Tibial artery (tissue), 4 donors: Measurements from ENCODE around the gene TERB1.

Experiments
- DNase-seq, 2 donors: peaks; one replicate each; pipeline ENCODE4 v3.0.0-alpha.2; 2019
- H3K27ac ChIP-seq, 2 donors: fragments of 200-600 bp; sonication (generic) in 1 of 2; 1 replicate in 1 of 2; 2 replicates in 1 of 2; pipeline ENCODE4 v1.5.1; 2018 to 2019; ENCODE audit warnings: mild to moderate bottlenecking in 1 of 2
- H3K27me3 ChIP-seq, 2 donors: fragments of 200-600 bp; sonication (generic) in 1 of 2; one replicate each; pipeline versions ENCODE4 v1.5.1 to v1.6.0; 2016 to 2019
- H3K36me3 ChIP-seq, 3 donors: fragments of 200-600 bp; sonication (generic) in 2 of 3; one replicate each; pipeline ENCODE4 v1.5.1; 2016 to 2019; ENCODE audit warnings: mild to moderate bottlenecking in 2 of 3
- H3K4me1 ChIP-seq, 4 donors: fragments of 200-600 bp; sonication (generic) in 2 of 4; 1 replicate in 3 of 4; 2 replicates in 1 of 4; pipeline ENCODE4 v1.5.1; 2016 to 2019
- H3K4me3 ChIP-seq, 2 donors: fragments of 200-600 bp; sonication (generic) in 1 of 2; 1 replicate in 1 of 2; 2 replicates in 1 of 2; pipeline ENCODE4 v1.5.1; 2018 to 2019; ENCODE audit warnings: mild to moderate bottlenecking in 2 of 2
- H3K9me3 ChIP-seq, 3 donors: fragments of 200-600 bp; sonication (generic) in 1 of 3; one replicate each; pipeline ENCODE4 v1.5.1; 2016 to 2019
- intact Hi-C: fragments of 100-400 bp; cut with DNase I; formaldehyde crosslinking; loops from one replicate; pipeline ENCODE4 v1.15.0; 2023; ENCODE audit warnings: low total_unique reads
- TF ChIP-seq, protein P1 (sequence below), 2 experiments: fragments of 200-600 bp in 1 of 2; fragments of 450-650 bp in 1 of 2; IDR thresholded peaks; one replicate each; pipeline ENCODE4 v1.5.1; 2017 to 2019; ENCODE audit warnings: antibody characterized with exemption in 2 of 2, mild to moderate bottlenecking in 1 of 2, moderate library complexity in 1 of 2

TERB1 gene

DNA sequence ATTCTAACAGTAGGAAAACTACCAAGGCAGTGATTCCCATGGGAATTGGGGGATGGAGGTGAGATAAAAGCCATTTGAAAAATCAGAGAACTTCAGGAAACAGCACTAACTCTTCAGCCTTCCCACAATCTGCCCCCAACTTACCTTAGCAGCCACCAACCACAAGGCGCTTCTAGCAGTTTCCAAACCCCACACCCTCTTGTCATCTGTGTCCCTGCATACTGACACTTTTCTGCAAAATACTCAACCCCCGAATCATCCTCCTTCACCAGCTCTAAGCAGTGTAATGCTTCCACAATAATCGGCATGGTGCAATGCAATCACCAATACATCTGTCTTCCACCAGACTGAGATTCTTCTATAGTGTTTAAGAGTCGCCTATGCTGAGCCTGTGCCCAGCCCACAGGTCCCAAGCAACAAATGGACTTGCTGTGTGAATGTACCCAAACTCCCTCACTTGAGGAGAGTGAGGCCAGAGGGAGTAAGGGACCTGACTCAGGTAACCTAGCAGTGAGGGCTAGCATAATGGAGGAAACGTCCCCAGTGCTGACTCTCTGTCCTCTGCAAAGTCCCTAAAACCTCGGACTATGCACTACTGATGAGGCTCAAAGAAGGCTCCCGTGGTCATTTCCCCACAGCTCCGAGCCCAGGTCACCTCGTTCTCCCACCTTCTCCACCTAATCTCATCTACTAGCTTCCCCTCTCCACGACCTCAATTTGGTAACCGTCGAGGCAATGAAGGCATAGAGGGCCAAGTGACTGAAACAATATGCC is 50.9 kb downstream of the TERB1 start:
- no peaks in the 10 kb centered on the region for H3K27me3 ChIP-seq
- H3K4me1 ChIP-seq, result peaks cover 0 to 48% (median 25%) of the 10 kb centered on the region in 4 donors
- peak overlapping the region; percentile 84 to 95 for H3K4me3 ChIP-seq
- intact Hi-C loops, result loop anchor here (5.0 kb wide), 1 partner anchor 143 kb away; no protein-coding TSS in a partner anchor
- no peaks in the 10 kb centered on the region for H3K9me3 ChIP-seq
- no peak for DNase-seq
- H3K36me3 ChIP-seq, result peaks cover 2 to 38% (median 16%) of the 10 kb centered on the region in 3 donors
- peak overlapping the region; percentile 85 to 96 for H3K27ac ChIP-seq
- TF ChIP-seq, protein P1, sequence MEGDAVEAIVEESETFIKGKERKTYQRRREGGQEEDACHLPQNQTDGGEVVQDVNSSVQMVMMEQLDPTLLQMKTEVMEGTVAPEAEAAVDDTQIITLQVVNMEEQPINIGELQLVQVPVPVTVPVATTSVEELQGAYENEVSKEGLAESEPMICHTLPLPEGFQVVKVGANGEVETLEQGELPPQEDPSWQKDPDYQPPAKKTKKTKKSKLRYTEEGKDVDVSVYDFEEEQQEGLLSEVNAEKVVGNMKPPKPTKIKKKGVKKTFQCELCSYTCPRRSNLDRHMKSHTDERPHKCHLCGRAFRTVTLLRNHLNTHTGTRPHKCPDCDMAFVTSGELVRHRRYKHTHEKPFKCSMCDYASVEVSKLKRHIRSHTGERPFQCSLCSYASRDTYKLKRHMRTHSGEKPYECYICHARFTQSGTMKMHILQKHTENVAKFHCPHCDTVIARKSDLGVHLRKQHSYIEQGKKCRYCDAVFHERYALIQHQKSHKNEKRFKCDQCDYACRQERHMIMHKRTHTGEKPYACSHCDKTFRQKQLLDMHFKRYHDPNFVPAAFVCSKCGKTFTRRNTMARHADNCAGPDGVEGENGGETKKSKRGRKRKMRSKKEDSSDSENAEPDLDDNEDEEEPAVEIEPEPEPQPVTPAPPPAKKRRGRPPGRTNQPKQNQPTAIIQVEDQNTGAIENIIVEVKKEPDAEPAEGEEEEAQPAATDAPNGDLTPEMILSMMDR (IDR thresholded peaks at IDR 0.05), result no peak

DNA sequence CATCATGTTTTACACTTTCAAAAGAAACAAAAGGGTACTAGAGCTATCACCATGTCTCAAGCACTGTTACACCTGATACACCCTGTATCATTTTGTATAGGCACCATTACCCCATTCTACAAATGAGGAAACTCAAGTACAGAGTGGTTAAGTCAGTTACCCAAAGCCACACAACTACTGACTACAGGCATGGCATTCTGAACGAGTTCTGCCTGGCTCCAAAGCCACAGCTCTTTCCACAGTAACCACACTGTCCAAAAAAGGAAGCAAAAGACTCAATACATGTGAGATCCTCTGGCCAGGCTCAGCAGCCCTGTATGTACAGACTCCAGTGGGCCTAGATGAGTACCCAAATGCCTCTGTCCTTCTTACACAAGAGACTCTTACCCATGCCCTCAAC is 54.7 kb downstream of the TERB1 start:
- intact Hi-C loops, result no loop called here
- TF ChIP-seq, protein P1 (IDR thresholded peaks at IDR 0.05), result no peak
- Histone ChIP-seq H3K27ac (peak overlapping the region in 1 of 2 donors; percentile 14), H3K36me3 (peaks cover 22 to 68% (median 30%) of the 10 kb centered on the region in 3 donors), H3K4me1 (peaks cover 0 to 66% (median 30%) of the 10 kb centered on the region in 4 donors), H3K27me3 (no peaks in the 10 kb centered on the region), H3K4me3 (no peak overlapping the region), H3K9me3 (no peaks in the 10 kb centered on the region)
- DNase-seq, result no peak

DNA sequence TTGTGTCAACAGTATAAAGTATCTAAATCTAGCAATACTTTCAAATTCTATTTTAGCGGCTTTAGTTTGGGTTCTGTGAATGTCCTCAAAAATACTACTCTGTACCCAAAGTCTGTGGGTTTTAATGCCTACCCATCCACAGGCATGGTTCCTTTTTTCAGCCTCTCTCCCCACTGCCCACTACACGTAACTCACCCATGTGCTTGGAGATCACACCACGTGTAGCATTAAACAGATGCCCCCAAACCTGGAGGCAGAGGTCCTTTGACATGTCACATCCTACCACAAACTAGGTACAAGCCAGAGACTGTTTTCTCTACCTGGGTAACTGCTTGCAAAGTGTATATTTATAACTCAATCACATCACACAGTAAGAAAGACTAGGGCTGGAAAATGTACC is 55.3 kb downstream of the TERB1 start:
- Histone ChIP-seq H3K36me3 (peaks cover 22 to 68% (median 30%) of the 10 kb centered on the region in 3 donors), H3K4me3 (no peak overlapping the region), H3K27me3 (no peaks in the 10 kb centered on the region), H3K27ac (no peak overlapping the region), H3K4me1 (peaks cover 0 to 72% (median 34%) of the 10 kb centered on the region in 4 donors), H3K9me3 (no peaks in the 10 kb centered on the region)
- TF ChIP-seq, protein P1 (IDR thresholded peaks at IDR 0.05), result no peak
- intact Hi-C loops, result no loop called here
- DNase-seq, result no peak

DNA sequence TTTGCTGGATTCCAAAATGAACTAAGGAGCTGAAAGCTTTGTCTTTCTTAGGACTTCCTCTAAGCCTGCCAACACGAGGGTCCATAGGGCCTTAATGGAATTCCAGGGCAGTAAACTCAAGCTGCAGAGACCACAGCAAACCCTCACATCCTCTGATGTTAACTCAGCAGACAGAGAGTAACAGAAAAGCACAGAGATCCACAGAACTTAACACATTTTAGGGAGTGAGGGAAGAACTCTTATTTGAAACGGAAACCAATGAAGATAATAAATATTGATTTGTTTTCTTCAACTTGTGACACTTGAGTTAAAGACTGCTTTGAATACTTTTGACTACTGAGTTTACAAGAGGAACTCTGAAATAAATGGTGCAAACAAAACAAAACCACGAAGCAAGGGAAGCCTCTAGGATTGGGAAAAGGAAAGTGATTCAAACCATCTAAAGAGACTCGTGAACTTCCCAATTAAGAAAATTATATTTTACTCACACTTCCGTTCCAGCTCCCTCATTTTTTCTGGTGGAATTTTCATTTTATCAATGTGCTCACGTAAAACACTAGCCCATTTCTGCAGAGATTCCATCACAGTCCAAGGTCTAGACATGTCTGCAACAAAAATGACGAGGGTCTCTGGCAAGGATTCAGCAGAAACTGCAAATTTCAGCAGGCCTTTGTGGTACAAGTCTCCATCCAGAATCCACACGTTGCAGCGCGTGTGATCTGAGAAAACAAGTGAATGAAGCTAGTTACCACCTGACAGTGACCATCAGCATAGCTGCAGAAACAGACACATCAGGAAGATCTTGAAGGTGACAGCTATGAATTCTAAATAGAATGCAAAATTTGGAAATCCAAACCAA is 59.2 kb downstream of the TERB1 start:
- DNase-seq, result no peak
- no peak overlapping the region for H3K4me3 ChIP-seq
- intact Hi-C loops, result no loop called here
- peaks cover 0 to 61% (median 31%) of the 10 kb centered on the region in 4 donors for H3K4me1 ChIP-seq
- TF ChIP-seq, protein P1 (IDR thresholded peaks at IDR 0.05), result no peak
- peaks cover 24 to 79% (median 30%) of the 10 kb centered on the region in 3 donors for H3K36me3 ChIP-seq
- H3K27me3 ChIP-seq, result no peaks in the 10 kb centered on the region
- H3K9me3 ChIP-seq, result no peaks in the 10 kb centered on the region
- H3K27ac ChIP-seq, result peak overlapping the region; percentile 71 to 83

DNA sequence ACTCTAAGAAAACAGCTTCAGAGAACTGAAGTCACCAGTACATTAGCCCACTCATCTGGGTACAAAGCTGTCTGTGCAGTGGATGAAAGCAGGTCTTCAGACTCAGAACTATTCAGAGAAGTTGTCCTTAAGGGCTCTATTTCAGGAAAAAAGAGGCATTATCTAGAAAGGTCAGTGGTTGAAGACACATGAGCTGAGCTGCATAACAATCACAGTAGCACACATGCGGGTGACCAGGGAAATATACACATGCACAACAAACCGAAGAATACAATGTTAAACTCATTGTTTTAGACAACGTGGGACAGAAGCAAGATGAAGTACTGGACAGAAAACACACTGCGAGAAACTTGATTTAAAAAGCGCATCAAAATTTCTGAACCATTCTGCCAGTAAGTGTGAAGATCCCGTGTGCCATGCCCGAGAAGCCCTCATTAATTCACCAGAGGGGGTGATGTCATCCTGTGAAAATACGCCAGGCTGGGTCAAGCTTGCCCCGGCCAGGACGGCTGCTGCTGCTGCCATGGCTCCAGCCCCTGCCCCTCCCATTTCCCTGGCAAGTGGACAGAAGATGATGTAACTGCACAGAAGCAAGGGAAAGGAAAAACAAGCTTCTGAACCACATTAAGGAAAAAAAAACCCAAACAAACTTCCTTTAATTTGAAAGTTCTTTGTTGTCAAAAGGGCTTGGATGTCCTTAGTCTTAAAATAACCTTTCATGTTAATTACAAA is 60.0 kb downstream of the TERB1 start:
- Histone ChIP-seq H3K4me3 (no peak overlapping the region), H3K36me3 (peaks cover 28 to 75% (median 36%) of the 10 kb centered on the region in 3 donors), H3K27me3 (no peaks in the 10 kb centered on the region), H3K9me3 (no peaks in the 10 kb centered on the region), H3K4me1 (peaks cover 0 to 54% (median 30%) of the 10 kb centered on the region in 4 donors), H3K27ac (peak overlapping the region; percentile 71 to 83)
- intact Hi-C loops, result no loop called here
- peak; percentile 95 for DNase-seq
- TF ChIP-seq, protein P1 (IDR thresholded peaks at IDR 0.05), result no peak
